HEK293 (cell line): ENCODE results near the gene PCDHB1.
A peak's percentile ranks its signal among the peaks of the same experiment; 100 is the strongest.

Experiments used
- CTCF ChIA-PET: fragments of 350-600 bp; formaldehyde crosslinking; extraction: SDS; loops from one replicate; lab custom pipeline; 2021; ENCODE audit warnings: antibody characterized with exemption; lab: Yijun Ruan, JAX
- POLR2A ChIA-PET: fragments of 300-600 bp; formaldehyde crosslinking; extraction: SDS; loops from one replicate; lab custom pipeline; 2020; ENCODE audit warnings: antibody characterized with exemption, inconsistent platforms; lab: Yijun Ruan, JAX
- H3K27ac ChIP-seq: fragments of 200-500 bp; sonication (Bioruptor generic); 2 replicates; pipeline ENCODE4 v1.5.1; 2014; ENCODE audit warnings: low read depth, low read length, control low read depth, inconsistent platforms; ENCODE audit errors: extremely low read depth
- H3K36me3 ChIP-seq, 2 experiments: fragments of 200-500 bp in 1 of 2; sonication (Bioruptor generic) in 1 of 2; 1 replicate in 1 of 2; 2 replicates in 1 of 2; pipeline ENCODE4 v1.5.1; 2014 to 2017; ENCODE audit warnings: inconsistent platforms in 2 of 2, low read length in 2 of 2; ENCODE audit not compliant: control insufficient read depth in 2 of 2, insufficient read depth in 1 of 2
- H3K4me1 ChIP-seq: fragments of 200-500 bp; sonication (Bioruptor generic); 2 replicates; pipeline ENCODE4 v1.5.1; 2014; ENCODE audit warnings: mild to moderate bottlenecking, low read length, inconsistent platforms; ENCODE audit not compliant: control insufficient read depth, insufficient read depth
- H3K4me3 ChIP-seq: 2 replicates; pipeline ENCODE4 v1.5.1; 2011; ENCODE audit warnings: low read depth, mild to moderate bottlenecking, control low read depth, low read length, moderate library complexity
- H3K9me3 ChIP-seq: fragments of 200-500 bp; sonication (Bioruptor generic); 2 replicates; pipeline ENCODE4 v1.5.1; 2014; ENCODE audit warnings: low read depth, low read length, inconsistent platforms; ENCODE audit not compliant: control insufficient read depth, insufficient read depth
- MEIS1 ChIP-seq: sonication (generic); formaldehyde crosslinking; IDR thresholded peaks from 2 replicates; pipeline ENCODE4 v1.8.1; 2022; ENCODE audit warnings: missing genetic modification reagents, mild to moderate bottlenecking, borderline replicate concordance
- SCRT2 ChIP-seq: fragments of 450-650 bp; formaldehyde crosslinking; IDR thresholded peaks from 2 replicates; pipeline ENCODE4 v1.5.1; 2016; ENCODE audit warnings: missing biosample characterization, missing genetic modification characterization
- ZBTB49 ChIP-seq: fragments of 450-650 bp; formaldehyde crosslinking; IDR thresholded peaks from 2 replicates; pipeline ENCODE4 v1.5.1; 2016; ENCODE audit warnings: missing biosample characterization, missing genetic modification characterization, low read depth
- ZBTB8A ChIP-seq: fragments of 450-650 bp; formaldehyde crosslinking; IDR thresholded peaks from 2 replicates; pipeline ENCODE4 v1.5.1; 2016; ENCODE audit warnings: missing biosample characterization, missing genetic modification characterization
- ZIC2 ChIP-seq: fragments of 450-650 bp; formaldehyde crosslinking; IDR thresholded peaks from 2 replicates; pipeline ENCODE4 v1.5.1; 2016; ENCODE audit warnings: missing biosample characterization, missing genetic modification characterization
- ZNF112 ChIP-seq: fragments of 450-650 bp; formaldehyde crosslinking; IDR thresholded peaks from 2 replicates; pipeline ENCODE4 v1.5.0; 2017; ENCODE audit warnings: missing biosample characterization, missing genetic modification characterization
- ZNF211 ChIP-seq: fragments of 450-650 bp; formaldehyde crosslinking; IDR thresholded peaks from 2 replicates; pipeline ENCODE4 v1.5.1; 2016; ENCODE audit warnings: low read depth, missing biosample characterization, missing genetic modification characterization
- ZNF214 ChIP-seq: fragments of 450-650 bp; formaldehyde crosslinking; IDR thresholded peaks from 2 replicates; pipeline ENCODE4 v1.5.1; 2017; ENCODE audit warnings: missing biosample characterization, mild to moderate bottlenecking, missing genetic modification characterization, borderline replicate concordance
- ZNF24 ChIP-seq: fragments of 450-650 bp; formaldehyde crosslinking; IDR thresholded peaks from 2 replicates; pipeline ENCODE4 v1.5.1; 2016; ENCODE audit warnings: missing biosample characterization, missing genetic modification characterization
- ZNF280D ChIP-seq: fragments of 450-650 bp; formaldehyde crosslinking; IDR thresholded peaks from 2 replicates; pipeline ENCODE4 v1.5.1; 2016; ENCODE audit warnings: missing biosample characterization, missing genetic modification characterization
- ZNF48 ChIP-seq: fragments of 450-650 bp; formaldehyde crosslinking; IDR thresholded peaks from 2 replicates; pipeline ENCODE4 v1.5.1; 2016; ENCODE audit warnings: missing biosample characterization, missing genetic modification characterization
- ZNF747 ChIP-seq: fragments of 450-650 bp; formaldehyde crosslinking; IDR thresholded peaks from 2 replicates; pipeline ENCODE4 v1.5.1; 2016; ENCODE audit warnings: missing biosample characterization, missing genetic modification characterization
- ZXDB ChIP-seq: fragments of 450-650 bp; formaldehyde crosslinking; IDR thresholded peaks from 2 replicates; pipeline ENCODE4 v1.5.1; 2016; ENCODE audit warnings: missing biosample characterization, missing genetic modification characterization
- TF ChIP-seq, protein P1 (sequence below): fragments of 450-650 bp; formaldehyde crosslinking; IDR thresholded peaks from 2 replicates; pipeline ENCODE4 v1.5.1; 2016; ENCODE audit warnings: missing biosample characterization, missing genetic modification characterization, low read depth

PCDHB1 gene

DNA sequence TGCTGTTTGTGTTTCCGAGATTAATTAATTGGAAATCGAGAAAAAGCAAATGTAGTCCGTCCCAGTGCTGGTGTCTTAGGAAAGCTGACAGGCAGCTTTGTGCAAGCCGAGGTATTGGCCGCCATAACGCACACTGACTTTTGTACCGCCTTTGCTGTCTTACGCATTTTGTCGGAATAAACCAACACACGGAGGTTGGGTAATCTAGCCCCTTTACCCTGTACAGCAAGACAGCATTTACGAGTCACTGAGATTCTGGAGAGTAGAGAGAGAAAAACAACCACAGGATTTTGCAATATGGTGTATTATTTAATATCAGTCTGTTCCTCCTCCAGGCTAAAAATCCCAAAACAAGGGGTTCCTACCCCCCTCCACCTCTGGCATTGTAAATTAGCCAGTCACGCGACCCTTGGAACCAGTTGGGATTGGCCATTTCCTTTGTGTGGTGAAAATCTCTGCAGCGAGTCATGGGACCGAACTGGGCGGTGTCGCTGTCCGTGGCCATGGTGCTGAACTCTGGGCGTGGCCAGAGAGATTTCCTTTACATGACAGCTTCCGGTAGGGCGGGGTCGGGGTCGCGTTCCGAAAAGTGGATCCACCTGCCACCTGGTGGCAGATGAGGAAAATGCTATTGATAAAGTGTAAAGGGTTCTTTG lies 10.3 kb upstream of the PCDHB1 start (continued):
- TF ChIP-seq ZBTB8A (tag by site-specific recombination) (no peak), ZNF112 (tag by site-specific recombination) (no peak)

GRCh38 chr5:141041427-141041785 lies 9.8 kb upstream of the PCDHB1 start:
- TF ChIP-seq ZNF747 = no peak
- TF ChIP-seq ZXDB (tag by site-specific recombination) = 0 out of 2 replicates have a peak, but pooled peaks have one; percentile 5
- TF ChIP-seq, all 188 proteins: peak for 1
- no peak overlapping the region for H3K4me3 ChIP-seq
- peaks cover 14% of the 10 kb centered on the region for H3K4me1 ChIP-seq
- H3K36me3 ChIP-seq = no peaks in the 10 kb centered on the region
- no peaks in the 10 kb centered on the region for H3K9me3 ChIP-seq
- CTCF ChIA-PET = interaction anchor here (0.7 to 3.8 kb wide), 18 partner anchors 9 to 255 kb away, joined by 3 to 81 read pairs (median 9); partner anchors contain the start of genes PCDHA1, PCDHA10, PCDHA11 and PCDHA13
- no peak overlapping the region for H3K27ac ChIP-seq
- POLR2A ChIA-PET = interaction anchor here (2.3 kb wide), 1 partner anchor 75 kb away, joined by 11 read pairs; the partner anchor contains the start of gene PCDHAC2

- Histone ChIP-seq H3K4me1 (peaks cover 14% of the 10 kb centered on the region), H3K27ac (no peak overlapping the region), H3K4me3 (no peak overlapping the region), H3K36me3 (no peaks in the 10 kb centered on the region), H3K9me3 (no peaks in the 10 kb centered on the region)
- TF ChIP-seq ZIC2 (no peak), ZNF214 (tag by site-specific recombination) (no peak), SCRT2 (tag by site-specific recombination) (peak; percentile 58; the same call in 1 of the 2 replicates), ZNF48 (tag by site-specific recombination) (no peak), ZNF24 (tag by site-specific recombination) (no peak)
- TF ChIP-seq, protein P1, sequence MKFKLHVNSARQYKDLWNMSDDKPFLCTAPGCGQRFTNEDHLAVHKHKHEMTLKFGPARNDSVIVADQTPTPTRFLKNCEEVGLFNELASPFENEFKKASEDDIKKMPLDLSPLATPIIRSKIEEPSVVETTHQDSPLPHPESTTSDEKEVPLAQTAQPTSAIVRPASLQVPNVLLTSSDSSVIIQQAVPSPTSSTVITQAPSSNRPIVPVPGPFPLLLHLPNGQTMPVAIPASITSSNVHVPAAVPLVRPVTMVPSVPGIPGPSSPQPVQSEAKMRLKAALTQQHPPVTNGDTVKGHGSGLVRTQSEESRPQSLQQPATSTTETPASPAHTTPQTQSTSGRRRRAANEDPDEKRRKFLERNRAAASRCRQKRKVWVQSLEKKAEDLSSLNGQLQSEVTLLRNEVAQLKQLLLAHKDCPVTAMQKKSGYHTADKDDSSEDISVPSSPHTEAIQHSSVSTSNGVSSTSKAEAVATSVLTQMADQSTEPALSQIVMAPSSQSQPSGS = no peak
- POLR2A ChIA-PET = no interaction called here
- CTCF ChIA-PET = interaction anchor here (0.6 to 3.8 kb wide), 11 partner anchors 8 to 309 kb away, joined by 3 to 81 read pairs (median 16); partner anchors contain the start of genes PCDHA10, PCDHA11, PCDHA13 and PCDHA8
These were observed 8.6 kb upstream of the PCDHB1 start for GRCh38 chr5:141042555-141042954.

- Histone ChIP-seq H3K36me3 (no peaks in the 10 kb centered on the region), H3K27ac (no peak overlapping the region), H3K4me1 (no peaks in the 10 kb centered on the region), H3K4me3 (peak overlapping the region; percentile 39), H3K9me3 (no peaks in the 10 kb centered on the region)
- ChIA-PET CTCF (interaction anchor here (0.6 to 1.9 kb wide), 2 partner anchors 91 to 183 kb away, joined by 3 to 7 read pairs; partner anchors contain the start of gene PCDHA11), POLR2A (no interaction called here)
- TF ChIP-seq ZNF280D (tag by site-specific recombination) = no peak
- no peak for TF ChIP-seq ZNF211 (tag by site-specific recombination)
- peak; percentile 55; the same call in 1 of the 2 replicates for TF ChIP-seq SCRT2 (tag by site-specific recombination)
- no peak for TF ChIP-seq ZBTB49 (tag by site-specific recombination)
- no peak for TF ChIP-seq MEIS1 (CRISPR knock-in tag)
These were observed 320 bp downstream of the PCDHB1 start for GRCh38 chr5:141051521-141051866.
